RWPE2 (cell line): ENCODE data around the gene NACC1.

ENCODE experiments used
- ATAC-seq: fragments of 200-7000 bp; cut with Tn5 transposase; 3 replicates; pipeline ENCODE4 v1.9.1; 2021; ENCODE audit warnings: low read depth
- DNase-seq: peaks from one replicate; pipeline ENCODE4 v3.0.0-alpha.2; 2020; ENCODE audit warnings: low spot score
- H3K27ac ChIP-seq: fragments of 450-650 bp; 2 replicates; pipeline ENCODE4 v1.5.1; 2017; ENCODE audit warnings: mild to moderate bottlenecking; ENCODE audit not compliant: poor library complexity, severe bottlenecking
- H3K27me3 ChIP-seq: fragments of 250-450 bp; sonication (Bioruptor Pico); 2 replicates; pipeline ENCODE4 v1.5.1; 2021; ENCODE audit warnings: mild to moderate bottlenecking, moderate library complexity; ENCODE audit not compliant: insufficient read depth, poor library complexity, severe bottlenecking
- H3K36me3 ChIP-seq: fragments of 250-450 bp; sonication (Bioruptor Pico); 2 replicates; pipeline ENCODE4 v1.5.1; 2020; ENCODE audit warnings: low read depth, mild to moderate bottlenecking, moderate library complexity
- H3K4me1 ChIP-seq: fragments of 250-450 bp; sonication (Bioruptor Pico); 2 replicates; pipeline ENCODE4 v1.5.1; 2021; ENCODE audit warnings: mild to moderate bottlenecking, moderate library complexity; ENCODE audit not compliant: insufficient read depth, poor library complexity, severe bottlenecking
- H3K4me3 ChIP-seq: fragments of 250-450 bp; sonication (Bioruptor Pico); 2 replicates; pipeline ENCODE4 v1.5.1; 2021; ENCODE audit warnings: mild to moderate bottlenecking, moderate library complexity; ENCODE audit not compliant: severe bottlenecking
- H3K9me3 ChIP-seq: fragments of 250-450 bp; sonication (Bioruptor Pico); 2 replicates; pipeline ENCODE4 v1.5.1; 2021; ENCODE audit warnings: mild to moderate bottlenecking, moderate library complexity; ENCODE audit not compliant: severe bottlenecking
- TF ChIP-seq, protein P1 (sequence below): fragments of 450-650 bp; IDR thresholded peaks from one replicate; pipeline ENCODE4 v1.5.1; 2017; ENCODE audit warnings: mild to moderate bottlenecking, moderate library complexity; ENCODE audit not compliant: poor library complexity, severe bottlenecking

The NACC1 gene

DNA sequence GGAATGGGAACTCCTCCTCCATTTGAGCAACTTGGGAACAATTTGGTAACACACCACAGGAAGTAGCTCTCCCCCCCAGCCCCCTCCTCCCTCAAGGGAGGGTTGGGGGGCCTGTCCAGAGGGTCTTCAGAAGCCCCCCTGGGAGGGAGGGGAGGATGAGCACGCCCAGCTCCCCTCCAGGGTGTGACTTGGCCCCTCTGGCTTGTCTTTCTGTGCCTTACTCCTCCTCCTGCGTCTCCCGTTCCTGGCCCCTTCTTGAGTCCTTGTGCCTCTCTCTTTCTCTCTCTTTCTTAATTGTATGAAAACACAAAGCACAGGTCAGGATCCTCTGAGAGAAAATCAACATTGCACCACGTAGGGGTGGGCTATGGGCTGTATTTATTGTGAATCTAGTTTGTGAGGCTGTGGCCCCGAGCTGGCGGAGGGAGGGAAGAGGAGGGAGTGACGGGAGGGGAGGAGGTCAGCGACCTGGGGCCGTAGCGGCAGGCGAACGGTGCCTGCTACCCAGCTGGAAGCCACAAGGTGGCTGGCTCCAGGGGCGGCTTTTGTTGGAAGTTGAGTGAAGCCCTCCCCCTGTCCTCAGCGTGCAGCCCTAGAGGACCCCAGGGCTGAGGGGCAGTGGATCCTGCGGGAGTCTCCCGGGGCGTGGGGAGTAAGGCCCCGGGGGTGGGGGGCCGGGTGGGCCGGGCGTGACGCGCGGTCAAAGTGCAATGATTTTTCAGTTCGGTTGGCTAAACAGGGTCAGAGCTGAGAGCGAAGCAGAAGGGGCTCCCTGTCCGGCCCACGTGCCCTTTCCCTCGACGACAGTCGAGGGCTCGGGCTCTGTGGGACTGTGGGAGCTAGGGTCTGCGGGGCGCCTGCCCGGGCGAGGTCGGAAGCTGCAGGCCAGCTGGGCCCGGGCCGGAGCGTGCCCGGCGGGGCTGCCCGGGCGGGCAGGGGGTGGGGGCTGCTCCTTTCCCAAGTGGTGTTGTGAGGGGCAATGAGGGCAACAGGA is 21.8 kb upstream of the NACC1 start:
- no peaks in the 10 kb centered on the region for H3K4me1 ChIP-seq

DNA sequence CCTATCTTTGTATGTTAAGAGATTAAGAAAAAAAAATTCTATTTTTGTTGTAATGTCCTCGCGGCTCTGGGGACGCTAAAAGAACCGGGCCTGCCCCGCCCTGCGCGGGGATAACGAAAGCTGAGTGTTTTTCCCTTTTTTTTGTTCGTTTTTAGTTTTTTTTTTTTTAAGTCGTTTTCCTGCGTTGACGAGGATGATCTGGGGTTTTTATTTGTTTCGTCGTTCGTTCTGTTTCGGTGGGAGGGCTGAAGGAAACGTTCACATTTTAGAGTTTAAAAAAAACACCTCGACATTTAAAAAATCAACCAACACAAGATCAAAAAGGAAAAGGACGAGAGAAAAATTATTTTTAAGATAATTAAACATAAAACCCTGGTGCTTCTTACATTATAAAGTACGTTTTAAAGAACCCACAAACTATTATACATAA is 21.0 kb upstream of the NACC1 start:
- H3K27ac ChIP-seq, result no peak overlapping the region
- no peaks in the 10 kb centered on the region for H3K9me3 ChIP-seq
- no peak overlapping the region for H3K4me3 ChIP-seq
- ATAC-seq (no peak), DNase-seq (no peak)
- no peaks in the 10 kb centered on the region for H3K36me3 ChIP-seq
- H3K27me3 ChIP-seq, result no peaks in the 10 kb centered on the region
- TF ChIP-seq, protein P1, sequence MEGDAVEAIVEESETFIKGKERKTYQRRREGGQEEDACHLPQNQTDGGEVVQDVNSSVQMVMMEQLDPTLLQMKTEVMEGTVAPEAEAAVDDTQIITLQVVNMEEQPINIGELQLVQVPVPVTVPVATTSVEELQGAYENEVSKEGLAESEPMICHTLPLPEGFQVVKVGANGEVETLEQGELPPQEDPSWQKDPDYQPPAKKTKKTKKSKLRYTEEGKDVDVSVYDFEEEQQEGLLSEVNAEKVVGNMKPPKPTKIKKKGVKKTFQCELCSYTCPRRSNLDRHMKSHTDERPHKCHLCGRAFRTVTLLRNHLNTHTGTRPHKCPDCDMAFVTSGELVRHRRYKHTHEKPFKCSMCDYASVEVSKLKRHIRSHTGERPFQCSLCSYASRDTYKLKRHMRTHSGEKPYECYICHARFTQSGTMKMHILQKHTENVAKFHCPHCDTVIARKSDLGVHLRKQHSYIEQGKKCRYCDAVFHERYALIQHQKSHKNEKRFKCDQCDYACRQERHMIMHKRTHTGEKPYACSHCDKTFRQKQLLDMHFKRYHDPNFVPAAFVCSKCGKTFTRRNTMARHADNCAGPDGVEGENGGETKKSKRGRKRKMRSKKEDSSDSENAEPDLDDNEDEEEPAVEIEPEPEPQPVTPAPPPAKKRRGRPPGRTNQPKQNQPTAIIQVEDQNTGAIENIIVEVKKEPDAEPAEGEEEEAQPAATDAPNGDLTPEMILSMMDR, result no peak
- H3K4me1 ChIP-seq, result no peaks in the 10 kb centered on the region

More for the DNA sequence above, 21.8 kb upstream of the NACC1 start:
- H3K27me3 ChIP-seq, result no peaks in the 10 kb centered on the region
- ATAC-seq, result no peak
- peak; percentile 47 for DNase-seq
- TF ChIP-seq, protein P1, result no peak
- H3K27ac ChIP-seq, result no peak overlapping the region
- no peaks in the 10 kb centered on the region for H3K9me3 ChIP-seq
- H3K36me3 ChIP-seq, result no peaks in the 10 kb centered on the region
- H3K4me3 ChIP-seq, result no peak overlapping the region

DNA sequence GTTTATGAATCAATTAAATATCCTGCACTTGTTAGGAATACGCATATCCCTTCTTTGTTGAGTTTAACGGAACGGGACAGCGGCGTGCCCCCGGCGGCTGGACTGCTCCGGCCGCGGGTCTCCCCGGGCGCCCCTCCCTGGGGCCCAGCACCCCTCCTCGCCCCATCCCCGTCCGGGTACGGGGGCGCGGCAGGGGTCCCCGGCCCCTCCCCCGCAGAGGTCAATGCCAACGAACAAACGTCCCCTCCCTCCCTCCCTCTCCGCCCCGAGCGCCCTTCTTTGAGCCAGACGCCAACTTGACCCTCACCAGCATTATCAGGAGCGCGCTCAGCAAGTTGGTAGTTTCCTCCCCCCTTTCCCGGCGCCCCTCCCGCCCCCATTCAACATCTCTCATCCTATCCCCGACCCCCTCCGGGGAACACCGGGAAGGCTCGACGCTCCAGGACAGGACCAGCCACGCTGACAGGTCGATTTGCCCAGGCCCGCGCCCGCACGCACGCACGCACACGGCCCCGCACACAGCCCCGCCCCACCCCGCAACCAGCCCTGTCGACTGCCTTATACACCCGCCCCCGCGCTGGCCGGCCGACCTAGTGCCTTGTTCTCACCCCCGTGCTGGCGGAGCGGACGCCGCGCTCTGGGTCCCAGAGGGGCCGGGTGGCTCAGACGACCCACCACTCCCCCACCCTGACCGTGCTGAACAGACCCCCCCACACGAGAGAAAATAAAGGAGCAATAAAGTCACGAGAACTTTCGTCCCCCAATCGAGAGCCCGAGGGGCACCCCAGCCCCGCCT is 20.4 kb upstream of the NACC1 start:
- no peaks in the 10 kb centered on the region for H3K4me1 ChIP-seq
- no peak for DNase-seq
- no peaks in the 10 kb centered on the region for H3K9me3 ChIP-seq
- H3K27me3 ChIP-seq, result no peaks in the 10 kb centered on the region
- TF ChIP-seq, protein P1, result no peak
- H3K27ac ChIP-seq, result no peak overlapping the region
- H3K36me3 ChIP-seq, result no peaks in the 10 kb centered on the region
- no peak overlapping the region for H3K4me3 ChIP-seq
- peak; percentile 20; the same call in 2 of the 3 replicates for ATAC-seq

DNA sequence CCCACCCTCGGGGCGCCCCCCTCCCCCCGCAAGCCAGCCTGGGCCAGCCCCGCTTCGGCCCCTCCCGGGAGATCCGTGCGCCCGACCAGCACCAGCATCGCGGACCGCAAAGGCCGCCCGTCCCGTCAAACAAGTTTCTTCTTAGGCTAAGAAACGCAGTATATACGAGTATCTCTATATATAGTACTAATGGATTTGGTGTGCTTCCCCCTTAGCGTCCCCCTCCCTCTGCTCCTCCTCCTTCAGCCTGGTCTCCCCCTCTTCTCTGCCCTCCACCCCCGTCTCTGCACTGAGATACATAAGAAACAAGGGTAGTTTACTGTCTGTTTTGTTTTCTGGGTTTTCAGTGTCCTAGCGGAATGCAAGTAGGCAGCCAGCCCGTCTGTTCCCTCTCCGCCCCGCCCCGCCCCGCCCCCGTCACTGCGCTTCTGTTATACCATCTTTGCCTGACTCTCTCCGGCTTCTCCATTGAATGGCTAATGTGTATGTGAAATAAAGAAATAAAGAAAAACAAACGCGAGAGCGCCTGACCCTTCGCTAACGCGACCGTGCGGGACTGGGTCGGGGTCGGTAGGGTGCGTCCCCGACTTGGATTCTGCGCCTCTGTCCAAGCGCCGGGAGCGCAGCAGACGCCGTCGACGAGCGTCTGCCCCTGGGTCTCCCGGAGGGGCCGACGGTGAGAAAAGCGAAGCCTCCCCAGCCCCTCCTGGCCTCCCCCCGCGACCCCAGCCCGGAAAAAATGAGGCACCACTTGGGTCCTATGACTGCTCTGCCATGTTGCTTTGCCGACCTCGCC is 19.6 kb upstream of the NACC1 start:
- no peak overlapping the region for H3K27ac ChIP-seq
- H3K4me3 ChIP-seq, result no peak overlapping the region
- DNase-seq (no peak), ATAC-seq (no peak)
- no peaks in the 10 kb centered on the region for H3K36me3 ChIP-seq
- H3K9me3 ChIP-seq, result no peaks in the 10 kb centered on the region
- TF ChIP-seq, protein P1, result no peak
- no peaks in the 10 kb centered on the region for H3K27me3 ChIP-seq
- no peaks in the 10 kb centered on the region for H3K4me1 ChIP-seq
